Type B pancreatic cell (in vitro differentiated cells): ENCODE measurements around the gene SNCB. TPM values are rescaled to one million over a fixed set of nuclear protein-coding genes. Genes with fewer than 3 reads are reported as not detected.

Experiments
- DNase-seq: peaks from one replicate; pipeline ENCODE4 v3.0.0; 2021; ENCODE audit warnings: mixed read lengths; ENCODE audit not compliant: unreplicated experiment; ENCODE audit errors: extremely low spot score
- H3K27ac Mint-ChIP-seq: 2 replicates; pipeline ENCODE4 v1.8.0; 2021; ENCODE audit warnings: mild to moderate bottlenecking, mixed read lengths
- H3K27me3 Mint-ChIP-seq: 2 replicates; pipeline ENCODE4 v1.8.0; 2021; ENCODE audit warnings: mixed read lengths
- H3K36me3 Mint-ChIP-seq: 2 replicates; pipeline ENCODE4 v1.8.0; 2021; ENCODE audit warnings: mixed read lengths
- H3K4me1 Mint-ChIP-seq: one replicate; pipeline ENCODE4 v1.8.0; 2021; ENCODE audit warnings: mixed read lengths; ENCODE audit not compliant: unreplicated experiment
- H3K4me3 Mint-ChIP-seq: 2 replicates; pipeline ENCODE4 v1.8.0; 2021; ENCODE audit warnings: mild to moderate bottlenecking, mixed read lengths
- H3K9me3 Mint-ChIP-seq: 2 replicates; pipeline ENCODE4 v1.8.0; 2021; ENCODE audit warnings: mixed read lengths
- CTCF ChIP-seq: fragments of 200-600 bp; sonication (generic); conservative IDR thresholded peaks from 2 replicates; pipeline ENCODE4 v1.5.0; 2021; ENCODE audit warnings: antibody characterized with exemption, mild to moderate bottlenecking
- total RNA-seq: library from RNA; stranded (reverse); gene quantifications from 2 replicates; pipeline ENCODE4 v1.2.1, GENCODE V29; 2021; ENCODE audit warnings: low replicate concordance

The SNCB gene
- total RNA-seq, 1 donor from 2014 or later = 0.97 TPM

- H3K27ac Mint-ChIP-seq = no peak overlapping the region
- no peak for TF ChIP-seq CTCF
- H3K9me3 Mint-ChIP-seq = no peaks in the 10 kb centered on the region
- peaks cover 1% of the 10 kb centered on the region for H3K4me1 Mint-ChIP-seq
- H3K36me3 Mint-ChIP-seq = no peaks in the 10 kb centered on the region
- DNase-seq = no peak
- no peak overlapping the region for H3K4me3 Mint-ChIP-seq
- H3K27me3 Mint-ChIP-seq = peaks cover 14% of the 10 kb centered on the region
Measured at GRCh38 chr5:176670449-176670848, 40.1 kb upstream of the SNCB start.

- Mint-ChIP-seq H3K36me3 (no peaks in the 10 kb centered on the region), H3K27ac (no peak overlapping the region), H3K4me3 (no peak overlapping the region), H3K27me3 (peaks cover 28% of the 10 kb centered on the region), H3K9me3 (no peaks in the 10 kb centered on the region), H3K4me1 (peaks cover 5% of the 10 kb centered on the region)
- no peak for DNase-seq
- TF ChIP-seq CTCF = no peak
Measured at GRCh38 chr5:176667637-176668036, 37.3 kb upstream of the SNCB start.

GRCh38 chr5:176665517-176665916 lies 35.2 kb upstream of the SNCB start:
- no peak overlapping the region for H3K4me3 Mint-ChIP-seq
- TF ChIP-seq CTCF = no peak

GRCh38 chr5:176664886-176665285 lies 34.6 kb upstream of the SNCB start:
- no peak for DNase-seq
- H3K27me3 Mint-ChIP-seq = peaks cover 24% of the 10 kb centered on the region
- H3K9me3 Mint-ChIP-seq = no peaks in the 10 kb centered on the region
- no peak overlapping the region for H3K27ac Mint-ChIP-seq
- no peaks in the 10 kb centered on the region for H3K36me3 Mint-ChIP-seq
- H3K4me1 Mint-ChIP-seq = peaks cover 5% of the 10 kb centered on the region
- TF ChIP-seq CTCF = no peak
- H3K4me3 Mint-ChIP-seq = no peak overlapping the region

More at GRCh38 chr5:176665517-176665916, 35.2 kb upstream of the SNCB start:
- Mint-ChIP-seq H3K27ac (no peak overlapping the region), H3K4me1 (peaks cover 5% of the 10 kb centered on the region), H3K27me3 (peaks cover 24% of the 10 kb centered on the region), H3K36me3 (no peaks in the 10 kb centered on the region), H3K9me3 (no peaks in the 10 kb centered on the region)
- no peak for DNase-seq

GRCh38 chr5:176664479-176664878 lies 34.1 kb upstream of the SNCB start:
- peaks cover 24% of the 10 kb centered on the region for H3K27me3 Mint-ChIP-seq
- no peak overlapping the region for H3K27ac Mint-ChIP-seq

More at GRCh38 chr5:176664479-176664878, 34.1 kb upstream of the SNCB start:
- TF ChIP-seq CTCF = no peak
- Mint-ChIP-seq H3K4me3 (no peak overlapping the region), H3K9me3 (no peaks in the 10 kb centered on the region), H3K4me1 (peaks cover 5% of the 10 kb centered on the region), H3K36me3 (no peaks in the 10 kb centered on the region)
- no peak for DNase-seq
